Prostate gland (tissue), 2 donors: ENCODE data around the gene SYNE1.

ENCODE experiments used
- CTCF ChIP-seq, 4 experiments: fragments of 200-600 bp in 2 of 4; fragments of 450-650 bp in 2 of 4; sonication (generic) in 2 of 4; IDR thresholded peaks; 1 replicate in 3 of 4; 2 replicates in 1 of 4; pipeline ENCODE4 v1.5.1; 2016 to 2019; ENCODE audit warnings: antibody characterized with exemption in 4 of 4, mild to moderate bottlenecking in 2 of 4, moderate library complexity in 2 of 4
- POLR2A ChIP-seq: fragments of 450-650 bp; IDR thresholded peaks from one replicate; pipeline ENCODE4 v1.6.1; 2016; ENCODE audit warnings: antibody characterized with exemption, mild to moderate bottlenecking
- POLR2AphosphoS5 ChIP-seq: sonication (generic); formaldehyde crosslinking; IDR thresholded peaks from one replicate; pipeline ENCODE4 v1.6.1; 2017; ENCODE audit warnings: antibody characterized with exemption

GRCh38 chr6:152272486-152272885 is 364.7 kb downstream of the SYNE1 start:
- TF ChIP-seq CTCF (IDR thresholded peaks at IDR 0.05) (no peak), POLR2A (no peak), POLR2AphosphoS5 (no peak)
